OCI-LY7 (cell line): Measurements from ENCODE around the gene TRRAP. TPM values are rescaled to one million over a fixed set of nuclear protein-coding genes. Genes with fewer than 3 reads are reported as not detected.

Source experiments
- BruUV-seq: library from RNA; stranded (reverse); fragments of 400-500 nt; replicated peaks from 2 replicates; lab custom pipeline; 2021; lab: Mats Ljungman, UMichigan
- CTCF ChIA-PET: fragments of 300-600 bp; sonication (Branson Sonifier 250); formaldehyde crosslinking; loops from one replicate; lab custom pipeline; 2022; ENCODE audit warnings: antibody characterized with exemption; ENCODE audit not compliant: unreplicated experiment; lab: Charles Lee
- POLR2A ChIA-PET: fragments of 300-600 bp; sonication (Branson Sonifier 250); formaldehyde crosslinking; loops from one replicate; lab custom pipeline; 2022; ENCODE audit warnings: antibody characterized with exemption; lab: Charles Lee
- DNase-seq: peaks from one replicate; pipeline ENCODE4 v3.0.0-alpha.2; 2015; ENCODE audit warnings: low spot score
- H2AFZ ChIP-seq: fragments of 200-600 bp; sonication (generic), shearing (Covaris generic); 2 replicates; pipeline ENCODE4 v1.6.1; 2014; ENCODE audit warnings: mild to moderate bottlenecking, antibody characterized with exemption, low read length, moderate library complexity
- H3K27ac ChIP-seq: fragments of 200-600 bp; sonication (generic); 2 replicates; pipeline ENCODE4 v1.5.1; 2014; ENCODE audit warnings: mixed run types, low read depth, mild to moderate bottlenecking, moderate library complexity, low read length, inconsistent platforms; ENCODE audit not compliant: poor library complexity, severe bottlenecking
- H3K36me3 ChIP-seq: fragments of 200-600 bp; sonication (generic); 2 replicates; pipeline ENCODE4 v1.6.1; 2014; ENCODE audit warnings: mild to moderate bottlenecking, antibody characterized with exemption, low read length, moderate library complexity, mixed read lengths; ENCODE audit not compliant: insufficient read depth
- H3K4me1 ChIP-seq: fragments of 200-600 bp; sonication (generic); 2 replicates; pipeline ENCODE4 v1.5.1; 2014; ENCODE audit warnings: mild to moderate bottlenecking, low read length; ENCODE audit not compliant: insufficient read depth, poor library complexity, severe bottlenecking
- H3K4me2 ChIP-seq: fragments of 200-600 bp; sonication (generic); 2 replicates; pipeline ENCODE4 v1.6.1; 2014; ENCODE audit warnings: mild to moderate bottlenecking, low read length
- H3K4me3 ChIP-seq: fragments of 200-600 bp; sonication (generic); 2 replicates; pipeline ENCODE4 v1.5.1; 2014; ENCODE audit warnings: mild to moderate bottlenecking, low read depth, low read length; ENCODE audit not compliant: poor library complexity, severe bottlenecking
- H3K79me2 ChIP-seq: fragments of 200-600 bp; sonication (generic); 2 replicates; pipeline ENCODE4 v1.6.1; 2016; ENCODE audit warnings: low read depth, mild to moderate bottlenecking, low read length, moderate library complexity, mixed read lengths; ENCODE audit not compliant: insufficient read depth
- H3K9me2 ChIP-seq: fragments of 200-600 bp; sonication (generic); 2 replicates; pipeline ENCODE4 v1.6.1; 2016; ENCODE audit warnings: mild to moderate bottlenecking, low read length, mixed read lengths; ENCODE audit not compliant: insufficient read depth
- H3K9me3 ChIP-seq: fragments of 200-600 bp; sonication (generic); 2 replicates; pipeline ENCODE4 v1.6.1; 2014; ENCODE audit warnings: mild to moderate bottlenecking, mixed run types, low read length, mixed read lengths
- H4K20me1 ChIP-seq: fragments of 200-600 bp; sonication (generic); 2 replicates; pipeline ENCODE4 v1.6.1; 2014; ENCODE audit warnings: mild to moderate bottlenecking, antibody characterized with exemption, low read length, moderate library complexity, mixed read lengths; ENCODE audit not compliant: insufficient read depth
- EZH2phosphoT487 ChIP-seq: fragments of 200-600 bp; sonication (generic); IDR thresholded peaks from 2 replicates; pipeline ENCODE4 v1.6.1; 2018; ENCODE audit warnings: low read depth, borderline replicate concordance, mild to moderate bottlenecking, mixed run types, antibody characterized with exemption, low read length, moderate library complexity, mixed read lengths
- intact Hi-C: fragments of 100-400 bp; cut with micrococcal nuclease; formaldehyde crosslinking; loops from one replicate; pipeline ENCODE4 v1.10.0; 2022; ENCODE audit not compliant: unreplicated experiment
- total RNA-seq, 2 experiments: library from RNA; depleted of rRNA in 1 of 2; stranded (reverse); fragments of >200 nt in 1 of 2; shearing (Covaris generic) in 1 of 2; gene quantifications; 2 replicates each; pipeline ENCODE4 v1.2.3, GENCODE V29; 2014 to 2022
- TF ChIP-seq, protein P1 (sequence below): fragments of 200-600 bp; sonication (generic); conservative IDR thresholded peaks from 2 replicates; pipeline ENCODE4 v1.5.1; 2014; ENCODE audit warnings: mild to moderate bottlenecking, antibody characterized with exemption, low read length, moderate library complexity, mixed read lengths

Gene TRRAP
- total RNA-seq, 2 experiments from 2014 or later: 50.4 to 86.1 TPM

GRCh38 chr7:98994046-98994944 is 116.0 kb downstream of the TRRAP start:
- CTCF ChIA-PET: no interaction called here

GRCh38 chr7:98995111-98995510 is 116.8 kb downstream of the TRRAP start:
- CTCF ChIA-PET: no interaction called here
- POLR2A ChIA-PET: interaction anchor here (0.6 kb wide), 1 partner anchor 192 kb away, joined by 6 read pairs; no protein-coding TSS in a partner anchor

More at GRCh38 chr7:98994046-98994944, 116.0 kb downstream of the TRRAP start:
- Histone ChIP-seq H3K9me2 (no peaks in the 10 kb centered on the region), H2AFZ (no peak overlapping the region), H3K36me3 (peaks cover 99% of the 10 kb centered on the region), H3K9me3 (no peaks in the 10 kb centered on the region), H3K4me1 (no peaks in the 10 kb centered on the region), H3K4me3 (no peak overlapping the region), H3K79me2 (no peaks in the 10 kb centered on the region), H3K27ac (no peak overlapping the region), H4K20me1 (no peaks in the 10 kb centered on the region), H3K4me2 (no peak overlapping the region)
- intact Hi-C loops: no loop called here
- BruUV-seq: no TSS peak
- POLR2A ChIA-PET: no interaction called here
- no peak for DNase-seq
- no peak for TF ChIP-seq EZH2phosphoT487
- TF ChIP-seq, protein P1, sequence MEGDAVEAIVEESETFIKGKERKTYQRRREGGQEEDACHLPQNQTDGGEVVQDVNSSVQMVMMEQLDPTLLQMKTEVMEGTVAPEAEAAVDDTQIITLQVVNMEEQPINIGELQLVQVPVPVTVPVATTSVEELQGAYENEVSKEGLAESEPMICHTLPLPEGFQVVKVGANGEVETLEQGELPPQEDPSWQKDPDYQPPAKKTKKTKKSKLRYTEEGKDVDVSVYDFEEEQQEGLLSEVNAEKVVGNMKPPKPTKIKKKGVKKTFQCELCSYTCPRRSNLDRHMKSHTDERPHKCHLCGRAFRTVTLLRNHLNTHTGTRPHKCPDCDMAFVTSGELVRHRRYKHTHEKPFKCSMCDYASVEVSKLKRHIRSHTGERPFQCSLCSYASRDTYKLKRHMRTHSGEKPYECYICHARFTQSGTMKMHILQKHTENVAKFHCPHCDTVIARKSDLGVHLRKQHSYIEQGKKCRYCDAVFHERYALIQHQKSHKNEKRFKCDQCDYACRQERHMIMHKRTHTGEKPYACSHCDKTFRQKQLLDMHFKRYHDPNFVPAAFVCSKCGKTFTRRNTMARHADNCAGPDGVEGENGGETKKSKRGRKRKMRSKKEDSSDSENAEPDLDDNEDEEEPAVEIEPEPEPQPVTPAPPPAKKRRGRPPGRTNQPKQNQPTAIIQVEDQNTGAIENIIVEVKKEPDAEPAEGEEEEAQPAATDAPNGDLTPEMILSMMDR: no peak

More at GRCh38 chr7:98995111-98995510, 116.8 kb downstream of the TRRAP start:
- H3K4me1 ChIP-seq: no peaks in the 10 kb centered on the region
- H4K20me1 ChIP-seq: no peaks in the 10 kb centered on the region
- no peaks in the 10 kb centered on the region for H3K9me2 ChIP-seq
- H3K4me3 ChIP-seq: no peak overlapping the region
- no peak overlapping the region for H3K4me2 ChIP-seq
- H2AFZ ChIP-seq: no peak overlapping the region
- TF ChIP-seq, protein P1: no peak
- TF ChIP-seq EZH2phosphoT487: no peak
- H3K9me3 ChIP-seq: no peaks in the 10 kb centered on the region
- intact Hi-C loops: no loop called here
- no TSS peak for BruUV-seq
- no peak for DNase-seq
- H3K36me3 ChIP-seq: peaks cover 99% of the 10 kb centered on the region
- H3K27ac ChIP-seq: no peak overlapping the region
- H3K79me2 ChIP-seq: no peaks in the 10 kb centered on the region
